GM18517 (cell line): ENCODE measurements around the gene C4orf51.

Experiments
- ATAC-seq: cut with Tn5 transposase; IDR thresholded peaks from one replicate; pipeline ENCODE4 v1.9.1; 2021; ENCODE audit warnings: mild to moderate bottlenecking, moderate library complexity; ENCODE audit not compliant: unreplicated experiment

Gene C4orf51

DNA sequence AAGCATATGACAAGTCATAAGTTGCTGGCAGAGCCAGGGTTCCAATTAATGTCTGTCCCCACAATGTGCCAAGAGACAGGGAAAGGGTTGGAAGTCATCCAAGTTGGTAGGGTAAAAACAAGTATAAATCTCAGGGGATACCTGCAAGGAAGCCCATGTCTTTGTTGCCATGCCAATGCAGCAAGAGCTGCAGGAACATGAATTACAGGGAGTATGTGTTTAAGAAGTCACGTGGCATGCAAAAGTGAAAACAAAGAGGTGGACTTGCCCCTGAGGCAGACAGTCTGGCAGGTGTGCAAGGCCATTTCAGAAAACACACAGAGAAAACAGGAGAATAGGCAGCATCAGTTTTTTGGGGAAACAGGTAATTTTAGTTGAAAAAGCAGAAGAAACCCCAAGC, 29.4 kb downstream of the C4orf51 start:
- ATAC-seq = no peak

DNA sequence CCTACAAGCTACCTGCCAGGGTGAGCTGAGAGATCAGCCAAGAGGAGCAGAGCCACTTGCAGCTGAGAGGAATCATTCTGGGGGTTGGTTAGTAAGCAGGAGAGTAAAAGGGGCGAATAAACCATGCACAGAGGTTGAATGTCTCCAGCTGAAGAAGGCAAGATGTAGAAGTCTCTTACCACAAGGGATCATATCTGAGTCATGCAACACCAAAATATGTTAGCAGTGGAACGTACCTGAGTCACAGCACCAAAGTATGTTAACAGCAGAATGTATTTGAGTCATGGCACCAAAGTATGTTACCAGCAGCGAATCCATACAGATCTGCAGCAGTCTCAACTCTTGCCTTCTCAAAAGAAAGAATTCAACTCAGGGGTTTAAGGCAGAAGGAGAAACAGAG, 29.9 kb downstream of the C4orf51 start:
- no peak for ATAC-seq

GRCh38 chr4:145716200-145716599, 36.3 kb downstream of the C4orf51 start:
- ATAC-seq = no peak

DNA sequence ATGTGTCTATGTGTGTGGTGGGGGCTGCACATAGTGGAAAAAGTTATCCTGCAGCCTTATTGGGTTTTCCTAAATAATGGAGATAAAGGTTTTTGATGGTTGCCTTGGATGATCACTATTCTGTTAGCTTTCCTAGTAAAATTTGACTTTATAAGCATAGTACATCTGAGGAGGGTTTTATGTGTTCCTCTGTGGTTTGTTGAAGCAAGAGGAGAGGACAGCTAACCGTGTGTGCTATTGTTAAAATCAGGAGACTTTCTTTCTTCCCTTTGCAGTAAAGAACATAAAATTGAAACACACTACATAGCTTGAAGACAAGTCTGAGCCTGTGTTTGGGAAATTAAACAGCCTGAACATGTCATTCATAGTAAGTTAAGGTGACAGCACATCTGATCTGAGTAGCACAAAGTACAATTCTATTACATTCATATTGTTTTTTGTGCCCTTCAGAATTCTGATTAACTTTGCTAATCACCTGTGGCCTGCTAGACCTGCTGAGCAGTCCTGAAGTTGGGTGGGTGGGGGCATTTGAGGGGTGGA, 36.8 kb downstream of the C4orf51 start:
- ATAC-seq = no peak

- peak; percentile 56 for ATAC-seq
These were observed 40.0 kb downstream of the C4orf51 start for GRCh38 chr4:145719752-145720624.

DNA sequence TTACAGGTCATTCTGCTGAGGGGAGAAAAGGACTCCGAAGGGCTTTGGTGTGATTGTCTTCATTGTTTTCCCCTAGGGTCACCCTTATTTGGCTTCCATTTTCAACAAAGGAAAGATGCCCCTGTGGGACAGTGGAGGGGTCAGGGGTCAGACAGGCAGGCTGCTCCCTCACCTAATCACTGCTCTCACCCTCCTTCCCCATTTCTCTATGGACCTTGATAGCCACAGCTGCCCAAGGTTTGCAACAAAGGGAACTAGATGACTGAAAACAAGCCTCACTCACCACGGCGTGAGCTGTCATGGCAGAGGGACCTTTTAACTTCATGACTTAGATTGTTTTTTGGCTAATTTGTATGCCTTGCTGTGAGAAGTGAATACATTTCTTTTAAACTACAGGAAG, 40.7 kb downstream of the C4orf51 start:
- peak; percentile 23 for ATAC-seq

DNA sequence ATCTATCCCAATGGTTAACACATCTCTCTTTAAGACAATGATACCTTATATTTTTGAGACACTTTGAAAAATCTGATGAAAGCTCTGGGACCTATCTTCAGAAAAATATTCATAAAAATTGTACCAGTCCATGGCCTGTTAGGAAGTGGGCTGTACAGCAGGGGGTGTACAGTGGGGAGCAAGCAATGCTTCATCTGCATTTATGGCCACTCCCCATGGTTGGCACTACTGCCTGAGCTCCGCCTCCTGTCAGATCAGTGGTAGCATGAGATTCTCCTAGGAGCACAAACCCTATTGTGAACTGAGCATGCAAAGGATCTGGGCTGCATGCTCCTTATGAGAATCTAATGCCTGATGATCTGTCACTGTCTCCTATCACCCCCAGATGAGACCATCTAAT, 42.6 kb downstream of the C4orf51 start:
- ATAC-seq = no peak

GRCh38 chr4:145723336-145723735, 43.4 kb downstream of the C4orf51 start:
- ATAC-seq = no peak

- no peak for ATAC-seq
These were observed 50.1 kb downstream of the C4orf51 start for GRCh38 chr4:145730026-145730425.

DNA sequence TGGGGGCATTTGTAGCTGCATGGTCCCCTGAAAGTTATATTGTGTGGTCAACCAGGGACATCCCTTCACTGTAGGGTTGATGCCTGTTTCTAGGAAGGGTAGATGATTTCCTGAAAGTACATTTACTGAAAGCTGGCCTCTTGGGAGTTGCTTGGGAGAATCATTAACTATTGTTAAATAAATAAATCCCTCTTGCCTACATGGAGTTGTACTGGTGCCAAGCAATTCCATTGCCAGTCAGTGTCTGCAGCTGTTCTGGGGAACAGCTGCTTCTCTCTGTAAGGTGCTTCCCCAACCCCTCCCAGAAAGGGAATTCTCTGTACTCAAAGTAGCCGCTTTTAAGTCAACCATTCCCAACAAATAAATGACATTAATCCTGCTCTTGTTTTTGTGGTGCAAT, 51.1 kb downstream of the C4orf51 start:
- no peak for ATAC-seq

- no peak for ATAC-seq
These were observed 52.3 kb downstream of the C4orf51 start for GRCh38 chr4:145732001-145732815.

DNA sequence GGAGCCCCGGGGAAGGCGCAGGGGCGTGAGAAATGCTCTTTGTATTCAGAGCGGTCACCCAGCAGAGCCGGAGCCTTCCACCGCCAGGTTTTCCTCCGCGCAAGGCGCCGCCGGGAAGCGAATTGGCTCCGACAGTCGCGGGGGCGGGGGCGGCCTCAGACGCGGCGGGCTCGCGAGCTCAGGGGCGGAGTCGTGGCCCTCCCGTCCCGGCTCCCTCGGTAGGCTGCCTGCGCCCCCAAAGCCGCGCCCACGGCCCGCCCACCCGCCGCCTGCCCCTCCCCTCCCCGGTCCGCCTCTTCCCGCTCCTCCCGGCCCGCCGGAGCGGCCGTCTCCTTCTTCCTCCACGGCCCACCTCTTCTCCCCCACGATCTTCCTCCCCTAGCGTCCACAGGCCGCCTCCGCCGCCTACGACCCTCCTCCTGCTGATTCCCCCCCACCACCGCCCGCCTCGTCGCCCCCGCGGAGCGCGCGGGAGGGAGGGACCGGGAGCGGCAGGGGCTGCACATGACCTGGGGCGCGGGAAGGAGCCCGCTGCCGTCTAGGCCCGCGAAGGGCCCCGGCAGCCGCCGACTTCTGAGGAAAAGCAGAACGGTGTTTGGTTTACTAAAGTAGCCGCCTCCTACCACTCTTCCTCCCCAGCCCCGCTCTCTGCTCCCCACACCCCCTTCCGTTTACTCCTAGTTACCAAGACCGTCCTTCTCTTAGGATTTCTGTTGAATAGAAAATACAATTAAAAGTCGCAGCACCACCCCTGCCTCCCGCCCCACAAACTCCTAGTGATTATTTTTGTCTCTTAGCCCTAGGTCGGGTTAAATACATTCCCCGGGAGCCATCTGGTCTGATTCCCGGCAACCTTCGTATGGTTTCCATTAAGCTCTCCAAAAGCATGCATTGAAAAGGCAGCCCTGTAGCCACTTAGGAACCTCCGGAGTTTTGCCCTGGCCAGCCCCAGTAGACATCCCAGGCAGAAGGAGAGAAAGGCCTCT, 53.2 kb downstream of the C4orf51 start:
- peak; percentile 50 for ATAC-seq

DNA sequence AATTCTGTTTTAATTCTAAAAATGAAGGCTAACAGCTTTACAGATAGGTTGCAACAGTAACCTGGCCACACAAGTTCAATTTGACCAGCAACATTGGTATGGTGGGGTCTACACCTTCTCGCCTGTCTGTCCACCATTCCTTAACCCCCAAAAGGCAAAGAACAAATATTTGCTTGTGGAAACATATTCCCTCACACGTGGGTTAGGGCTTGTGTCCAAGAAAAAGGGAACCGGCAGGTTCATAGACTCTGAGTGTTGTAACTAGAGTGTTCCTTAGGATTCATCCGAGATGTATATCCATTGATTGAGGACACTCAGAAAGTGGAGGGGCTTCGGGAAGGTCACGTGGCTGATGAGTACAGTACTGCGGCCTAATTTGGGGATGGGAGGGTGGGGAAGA, 54.1 kb downstream of the C4orf51 start:
- no peak for ATAC-seq

GRCh38 chr4:145734576-145735346, 54.8 kb downstream of the C4orf51 start:
- ATAC-seq = no peak

GRCh38 chr4:145735347-145735675, 55.4 kb downstream of the C4orf51 start:
- ATAC-seq = no peak

DNA sequence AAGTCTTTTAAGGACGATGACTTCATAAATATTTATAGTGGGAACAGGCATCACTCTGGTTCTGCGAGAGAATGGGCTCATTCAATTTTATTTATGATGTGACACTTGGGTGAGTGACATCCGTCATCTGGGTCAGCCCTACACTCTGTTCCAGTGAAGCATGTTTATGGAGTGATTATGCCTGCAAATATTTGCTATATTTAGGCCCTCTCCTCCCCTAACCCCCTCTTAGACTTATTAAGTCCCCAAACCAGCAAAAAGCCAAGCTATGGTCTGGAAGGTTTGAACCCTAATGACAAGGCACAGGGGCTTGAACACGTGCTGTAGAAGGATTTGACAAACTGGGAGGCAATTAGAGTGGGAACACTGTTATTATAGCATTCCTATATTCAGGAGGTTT, 55.9 kb downstream of the C4orf51 start:
- no peak for ATAC-seq

GRCh38 chr4:145736241-145736831, 56.4 kb downstream of the C4orf51 start:
- ATAC-seq = no peak

DNA sequence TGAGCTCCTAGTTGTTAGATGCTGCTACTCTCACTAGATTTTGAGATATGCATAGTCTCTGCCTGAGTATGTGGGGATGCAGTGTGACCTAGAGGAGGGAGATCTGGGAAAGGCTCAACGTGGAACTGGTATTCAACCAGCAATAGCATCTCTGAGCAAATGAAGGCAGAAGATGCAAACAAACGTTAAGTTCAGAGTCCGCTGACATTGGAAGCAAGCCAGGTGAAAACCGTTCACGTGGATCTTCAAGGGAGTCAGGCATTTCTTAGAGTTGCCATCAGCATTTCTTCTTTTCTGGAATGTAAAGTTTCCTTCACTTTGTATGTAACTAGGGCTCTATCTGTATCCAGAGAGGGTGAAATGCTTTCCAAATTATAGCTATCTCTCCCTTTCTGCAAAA, 59.9 kb downstream of the C4orf51 start:
- no peak for ATAC-seq

GRCh38 chr4:145740806-145741205, 60.9 kb downstream of the C4orf51 start:
- ATAC-seq = no peak

DNA sequence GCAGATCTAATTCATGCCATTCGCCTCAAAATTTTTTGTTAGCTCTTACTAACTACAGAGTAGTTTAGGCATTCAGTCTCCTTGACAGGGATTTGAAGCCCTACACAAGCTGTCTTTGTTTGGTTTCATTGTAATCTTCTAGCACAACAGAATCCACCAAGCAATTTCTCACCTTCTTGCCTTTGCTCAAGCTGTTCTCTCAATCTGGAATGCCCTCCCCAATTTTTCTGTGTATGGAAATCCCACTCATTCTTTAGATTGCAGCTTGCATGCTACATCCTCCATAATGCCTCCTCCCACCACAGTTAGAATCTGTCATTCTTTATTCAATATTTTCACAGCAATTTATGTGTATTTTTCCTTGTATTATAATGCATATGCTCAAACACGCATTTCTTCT, 63.7 kb downstream of the C4orf51 start:
- ATAC-seq = no peak
